HepG2 (cell line): ENCODE data around the gene NDUFS7. TPM values are rescaled to one million over a fixed set of nuclear protein-coding genes. Genes with fewer than 3 reads are reported as not detected.
A peak's percentile ranks its signal among the peaks of the same experiment; 100 is the strongest.

Experiments used
- ADNP ChIP-seq: sonication (generic); formaldehyde crosslinking; IDR thresholded peaks from 2 replicates; pipeline ENCODE4 v1.4.0; 2020; ENCODE audit warnings: missing genetic modification reagents
- ARID5B ChIP-seq: IDR thresholded peaks from 2 replicates; pipeline ENCODE4 v1.4.0; 2020; ENCODE audit warnings: mild to moderate bottlenecking, missing genetic modification reagents
- BRD4 ChIP-seq: sonication (generic); formaldehyde crosslinking; IDR thresholded peaks from 2 replicates; pipeline ENCODE4 v1.4.0; 2020; ENCODE audit warnings: missing genetic modification reagents
- CERS6 ChIP-seq: sonication (generic); formaldehyde crosslinking; IDR thresholded peaks from 2 replicates; pipeline ENCODE4 v1.5.0; 2020; ENCODE audit warnings: missing genetic modification reagents
- GABPB1 ChIP-seq: IDR thresholded peaks from 2 replicates; pipeline ENCODE4 v1.6.1; 2016; ENCODE audit warnings: mild to moderate bottlenecking, missing genetic modification reagents, moderate library complexity, missing compliant biosample characterization
- KAT7 ChIP-seq: IDR thresholded peaks from 2 replicates; pipeline ENCODE4 v1.6.1; 2018; ENCODE audit warnings: borderline replicate concordance, missing compliant biosample characterization
- ZNF142 ChIP-seq: sonication (generic); formaldehyde crosslinking; IDR thresholded peaks from 2 replicates; pipeline ENCODE4 v1.4.0; 2020; ENCODE audit warnings: missing genetic modification reagents
- ZNF232 ChIP-seq: sonication (generic); formaldehyde crosslinking; IDR thresholded peaks from 2 replicates; pipeline ENCODE4 v1.4.0; 2020; ENCODE audit warnings: missing genetic modification reagents, borderline replicate concordance
- ZNF333 ChIP-seq: sonication (generic); formaldehyde crosslinking; IDR thresholded peaks from 2 replicates; pipeline ENCODE4 v1.4.0; 2020; ENCODE audit warnings: mild to moderate bottlenecking, missing genetic modification reagents, borderline replicate concordance
- ZNF430 ChIP-seq: sonication (generic); formaldehyde crosslinking; IDR thresholded peaks from 2 replicates; pipeline ENCODE4 v1.9.0; 2021; ENCODE audit warnings: mild to moderate bottlenecking, missing genetic modification reagents
- ZNF589 ChIP-seq: sonication (generic); formaldehyde crosslinking; conservative IDR thresholded peaks from 2 replicates; pipeline ENCODE4 v1.8.0; 2022; ENCODE audit warnings: mild to moderate bottlenecking, moderate library complexity, missing genetic modification reagents
- ZNF687 ChIP-seq: sonication (generic); formaldehyde crosslinking; IDR thresholded peaks from 2 replicates; pipeline ENCODE4 v1.5.1; 2020; ENCODE audit warnings: mild to moderate bottlenecking, missing genetic modification reagents, moderate library complexity
- polyA plus RNA-seq, 8 experiments: library from polyadenylated mRNA; depleted of rRNA in 3 of 8; stranded (reverse) in 7 of 8; unstranded in 1 of 8; fragments of >200 nt; fragmentation: Illumina TruSeq in 4 of 8; extraction: Trizol in 4 of 8; gene quantifications; 2 replicates each; pipeline versions ENCODE4 v1.2.1 to v1.2.3, GENCODE V29; 2011 to 2016; ENCODE audit warnings: low read depth in 4 of 8, missing spikeins in 1 of 8, mixed read lengths in 1 of 8; ENCODE audit not compliant: insufficient read depth in 1 of 8
- total RNA-seq, 5 experiments: library from RNA; depleted of rRNA; stranded (reverse); fragments of >200 nt; fragmentation: Illumina TruSeq; extraction: Trizol; gene quantifications; 2 replicates each; pipeline ENCODE4 v1.2.3, GENCODE V29; 2016; ENCODE audit warnings: low read depth in 1 of 5

Gene NDUFS7
- total and polyA plus RNA-seq, 2 of the 13 experiments (the other 11 are each of a cell fraction or from before 2014, with no cell fraction given) = 34.3 to 66.9 TPM

GRCh38 chr19:1408300-1409203 lies 24.8 kb downstream of the NDUFS7 start (continued):
- TF ChIP-seq ZNF142 (CRISPR knock-in tag) (0 out of 2 replicates have a peak, but pooled peaks have one; percentile 37), ZNF333 (CRISPR knock-in tag) (peak; percentile 39; the same call in 1 of the 2 replicates), BRD4 (0 out of 2 replicates have a peak, but pooled peaks have one; percentile 10), ZNF232 (no peak), KAT7 (CRISPR knock-in tag) (peak; percentile 73; the same call in 1 of the 2 replicates), CERS6 (CRISPR knock-in tag) (no peak), GABPB1 (CRISPR knock-in tag) (peak; percentile 68; the same call in 1 of the 2 replicates), ZNF589 (0 out of 2 replicates have a peak, but pooled peaks have one; percentile 40), ZNF687 (peak; percentile 84), ADNP (CRISPR knock-in tag) (no peak), ZNF430 (peak; percentile 70; the same call in 1 of the 2 replicates), ARID5B (CRISPR knock-in tag) (peak; percentile 20; the same call in 1 of the 2 replicates)
